Stomach (tissue), 4 donors: ENCODE results near the gene OSMR.

Experiments
- POLR2A ChIP-seq, 4 donors: fragments of 450-650 bp; IDR thresholded peaks; one replicate each; pipeline ENCODE4 v1.6.1; 2016; ENCODE audit warnings: antibody characterized with exemption in 4 of 4, control low read depth in 2 of 4, mild to moderate bottlenecking in 1 of 4, moderate library complexity in 1 of 4
- POLR2AphosphoS5 ChIP-seq, 3 donors: sonication (generic); formaldehyde crosslinking; IDR thresholded peaks; one replicate each; pipeline ENCODE4 v1.6.1; 2016; ENCODE audit warnings: antibody characterized with exemption in 3 of 3
- TF ChIP-seq, protein P1 (sequence below), 7 experiments: fragments of 450-650 bp in 4 of 7; fragments of 200-600 bp in 3 of 7; sonication (generic) in 3 of 7; IDR thresholded peaks; one replicate each; pipeline ENCODE4 v1.5.1; 2016 to 2019; ENCODE audit warnings: antibody characterized with exemption in 7 of 7, control low read depth in 2 of 7, mild to moderate bottlenecking in 1 of 7

DNA sequence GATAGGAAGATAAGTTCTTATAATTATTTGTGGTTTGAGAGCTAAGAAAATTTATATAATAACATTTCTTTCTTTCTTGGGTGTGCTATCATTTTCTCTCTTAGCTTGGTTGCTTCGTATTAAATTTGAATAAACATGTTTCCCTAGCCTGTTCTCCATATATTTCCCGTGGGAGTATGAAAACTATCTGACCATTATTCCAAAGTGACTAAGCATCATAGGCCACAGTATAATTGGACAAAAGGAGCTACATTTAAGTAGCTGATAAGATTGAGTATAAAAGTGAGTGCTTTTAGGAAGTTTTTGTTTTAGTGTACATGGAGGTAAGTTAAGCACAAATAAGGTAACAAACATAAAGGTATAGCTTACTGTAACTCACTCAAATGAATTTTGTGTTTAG lies 8.4 kb upstream of the OSMR start:
- TF ChIP-seq, protein P1, sequence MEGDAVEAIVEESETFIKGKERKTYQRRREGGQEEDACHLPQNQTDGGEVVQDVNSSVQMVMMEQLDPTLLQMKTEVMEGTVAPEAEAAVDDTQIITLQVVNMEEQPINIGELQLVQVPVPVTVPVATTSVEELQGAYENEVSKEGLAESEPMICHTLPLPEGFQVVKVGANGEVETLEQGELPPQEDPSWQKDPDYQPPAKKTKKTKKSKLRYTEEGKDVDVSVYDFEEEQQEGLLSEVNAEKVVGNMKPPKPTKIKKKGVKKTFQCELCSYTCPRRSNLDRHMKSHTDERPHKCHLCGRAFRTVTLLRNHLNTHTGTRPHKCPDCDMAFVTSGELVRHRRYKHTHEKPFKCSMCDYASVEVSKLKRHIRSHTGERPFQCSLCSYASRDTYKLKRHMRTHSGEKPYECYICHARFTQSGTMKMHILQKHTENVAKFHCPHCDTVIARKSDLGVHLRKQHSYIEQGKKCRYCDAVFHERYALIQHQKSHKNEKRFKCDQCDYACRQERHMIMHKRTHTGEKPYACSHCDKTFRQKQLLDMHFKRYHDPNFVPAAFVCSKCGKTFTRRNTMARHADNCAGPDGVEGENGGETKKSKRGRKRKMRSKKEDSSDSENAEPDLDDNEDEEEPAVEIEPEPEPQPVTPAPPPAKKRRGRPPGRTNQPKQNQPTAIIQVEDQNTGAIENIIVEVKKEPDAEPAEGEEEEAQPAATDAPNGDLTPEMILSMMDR (IDR thresholded peaks at IDR 0.05) = no peak
- TF ChIP-seq POLR2A (IDR thresholded peaks at IDR 0.05) (no peak), POLR2AphosphoS5 (IDR thresholded peaks at IDR 0.05) (no peak)
